Measurements from ENCODE around the gene CLEC4D. TPM values are rescaled to one million over a fixed set of nuclear protein-coding genes. Genes with fewer than 3 reads are reported as not detected.

The CLEC4D gene
- polyA plus RNA-seq, 4 donors, result 0.09 to 0.50 (median 0.40) TPM

Other genes with a start within 250 kb of the CLEC4D start
- under 1 TPM in 1 of 4 donors, not detected in 3; 0.10 TPM for gene CLEC6A, start 57.5 kb upstream of the CLEC4D start, polyA plus RNA-seq (ENCODE audit: insufficient read length in 4 of 4)
- gene CLEC4E, start 27.4 kb downstream of the CLEC4D start, polyA plus RNA-seq (ENCODE audit: insufficient read length in 4 of 4), result 1 to 10 TPM in 3 of 4 donors, under 1 TPM in 1; 0.42 to 2.0 (median 1.2) TPM
- gene AICDA, start 99.4 kb downstream of the CLEC4D start, polyA plus RNA-seq (ENCODE audit: insufficient read length in 4 of 4), result under 1 TPM; 0.27 to 0.50 (median 0.35) TPM
- 100 to 1,000 TPM in 1 of 4 donors, 10 to 100 TPM in 2, under 1 TPM in 1; 0.72 to 245 (median 15.0) TPM for gene MFAP5, start 149.3 kb downstream of the CLEC4D start, polyA plus RNA-seq (ENCODE audit: insufficient read length in 4 of 4)
- 100 to 1,000 TPM in 2 of 4 donors, 10 to 100 TPM in 2; 90.3 to 130 (median 107) TPM for gene RIMKLB, start 184.5 kb downstream of the CLEC4D start, polyA plus RNA-seq (ENCODE audit: insufficient read length in 4 of 4)